ENCODE measurements around the gene HES4.

- TF ChIP-seq CTCF (IDR thresholded peaks at IDR 0.05 in 2 of 3, conservative IDR thresholded peaks at IDR 0.05 in 1 of 3; ENCODE audit: borderline replicate concordance in 1 of 3, insufficient read depth in 1 of 3, low read depth in 2 of 3, low read length in 2 of 3) (no peak), EZH2 (IDR thresholded peaks at IDR 0.05) (no peak), ZBTB33 (IDR thresholded peaks at IDR 0.05; ENCODE audit: extremely low read depth, insufficient replicate concordance, low read length) (no peak), POLR2A (IDR thresholded peaks at IDR 0.05; ENCODE audit: borderline replicate concordance, extremely low read depth, insufficient read depth, insufficient read length) (peak; percentile 69), POLR2AphosphoS5 (IDR thresholded peaks at IDR 0.05; ENCODE audit: low read depth, low read length) (peak; percentile 87), SIN3A (IDR thresholded peaks at IDR 0.05; ENCODE audit: low read depth) (no peak), ZFX (IDR thresholded peaks at IDR 0.05) (peak; percentile 68; the same call in 1 of the 2 replicates), RAD21 (IDR thresholded peaks at IDR 0.05; ENCODE audit: low read depth) (no peak)
These were observed at the start of gene HES4 for GRCh38 chr1:999725-1000356.

Data from HCT116 (cell line).